CD4-positive, alpha-beta T cell treated with Interleukin-6 for 4 hours (primary cell): ENCODE data around the gene STMND1.

Experiments used
- DNase-seq: peaks from one replicate; pipeline ENCODE4 v3.0.0-alpha.2; 2020; ENCODE audit warnings: mixed read lengths

STMND1 gene

DNA sequence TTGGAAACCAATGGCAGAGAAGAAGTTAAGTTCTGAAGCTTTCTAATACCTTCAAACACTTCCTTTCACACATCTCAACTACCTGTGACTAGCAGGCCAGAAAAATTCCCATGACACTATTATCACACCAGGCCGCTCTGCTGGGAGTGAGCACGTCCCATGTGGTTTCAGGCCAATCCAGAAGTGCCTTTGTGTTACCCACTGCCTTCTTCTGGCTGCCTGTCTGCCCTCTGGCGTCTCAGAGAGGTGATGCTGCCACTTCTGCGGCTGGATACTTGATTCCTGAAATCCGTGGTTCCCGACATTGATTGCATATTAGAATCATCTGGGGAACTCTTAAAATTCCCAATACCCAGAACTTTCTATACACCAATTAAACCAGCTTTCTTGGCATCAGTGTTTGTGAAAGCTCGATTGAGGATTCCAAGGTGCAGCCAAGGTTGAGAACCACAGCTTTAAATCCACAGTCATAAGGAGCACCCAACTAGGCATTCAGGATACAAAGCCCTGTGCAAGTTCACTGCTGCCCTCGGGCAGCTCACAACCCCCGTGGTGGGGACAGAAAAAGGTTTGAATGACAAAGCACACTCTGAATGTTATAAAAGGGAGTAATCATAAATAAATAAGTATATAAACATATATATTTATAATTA, 65.6 kb downstream of the STMND1 start:
- DNase-seq, result no peak

DNA sequence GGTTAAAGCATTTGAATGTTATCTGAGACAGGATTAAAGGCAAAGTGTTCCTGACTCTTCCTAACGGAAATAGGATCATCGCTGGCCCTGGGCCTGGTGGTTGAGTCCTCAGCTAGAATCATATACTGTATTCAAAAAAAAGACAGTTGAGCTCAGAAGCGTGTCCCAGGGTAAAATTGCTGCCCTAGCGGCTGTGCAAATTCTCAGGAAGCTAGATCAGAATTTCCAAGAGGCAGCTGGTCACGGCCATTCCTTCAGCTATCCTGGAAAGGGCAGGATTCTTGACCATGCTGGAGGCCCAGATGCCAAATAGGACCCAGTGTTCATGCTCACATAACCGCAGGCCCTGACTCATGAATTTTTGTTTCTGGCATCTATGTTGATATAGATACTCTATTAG, 67.4 kb downstream of the STMND1 start:
- DNase-seq, result no peak

- DNase-seq, result no peak
Observed at GRCh38 chr6:17169711-17170110, 67.9 kb downstream of the STMND1 start.

- no peak for DNase-seq
Observed at GRCh38 chr6:17172836-17173470, 71.1 kb downstream of the STMND1 start.

DNA sequence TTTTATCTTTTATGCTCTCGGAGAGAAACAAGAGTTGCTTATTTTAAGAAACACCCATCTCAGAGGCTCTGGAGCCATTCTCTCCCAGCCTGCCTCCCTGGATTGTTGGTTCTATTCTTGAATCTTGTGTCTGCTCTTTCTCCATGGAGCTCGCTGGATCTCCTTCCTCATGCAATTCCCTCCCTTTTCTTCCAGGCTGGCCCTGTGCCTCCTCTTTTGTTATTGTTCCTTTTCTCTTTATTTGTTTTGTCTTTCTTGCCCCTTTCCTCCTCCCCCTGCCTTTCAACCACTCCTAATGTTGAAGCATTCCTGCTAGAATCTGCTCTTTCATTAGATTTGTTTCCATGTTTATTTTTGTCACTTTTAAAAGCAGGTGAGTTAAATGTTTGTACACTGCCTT, 76.5 kb downstream of the STMND1 start:
- no peak for DNase-seq

DNA sequence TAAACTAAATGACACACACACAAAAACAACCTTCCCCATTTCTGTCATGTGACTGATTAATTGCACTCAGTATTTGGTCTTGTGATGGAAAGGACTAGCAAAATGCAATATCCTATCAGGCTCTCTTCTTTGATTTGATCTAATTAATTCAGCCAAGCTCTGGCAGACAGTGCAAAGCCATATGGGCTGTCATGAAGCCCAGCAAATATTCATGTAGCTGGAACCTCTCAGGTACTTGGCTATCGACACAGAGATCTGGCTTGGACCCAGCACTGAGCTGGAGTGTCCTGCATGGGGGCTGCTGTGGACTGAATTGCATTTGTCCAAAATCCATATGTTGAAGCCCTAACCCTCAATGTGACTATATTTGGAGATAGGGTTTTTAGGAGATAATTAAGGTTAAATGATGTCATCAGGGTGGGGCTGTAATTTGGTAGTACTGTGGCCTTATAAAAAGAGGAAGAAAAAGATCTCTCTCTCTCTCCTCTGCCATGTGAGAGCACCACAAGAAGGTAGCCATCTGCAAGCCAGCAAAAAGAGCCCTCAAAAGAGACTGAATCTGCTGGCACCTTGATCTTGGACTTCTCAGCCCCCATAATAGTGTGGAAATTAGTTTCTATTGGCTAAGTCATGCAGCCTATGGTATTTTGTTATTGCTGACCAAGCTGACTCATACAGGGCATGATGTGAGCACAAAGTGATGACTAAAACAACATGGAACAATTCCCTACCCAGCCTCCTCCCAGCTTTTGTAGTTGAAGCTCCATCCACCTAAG, 77.1 kb downstream of the STMND1 start:
- DNase-seq, result no peak

GRCh38 chr6:17179530-17180073, 77.8 kb downstream of the STMND1 start:
- no peak for DNase-seq
